HG03432 (cell line): ENCODE data around the gene IL17RC.
"Not testable (repeated sequence)": the region's sequence is repeated elsewhere in the genome, so short reads cannot be mapped to it uniquely, and the experiment has no call there.

Experiments used
- ATAC-seq: cut with Tn5 transposase; IDR thresholded peaks from one replicate; pipeline ENCODE4 v1.9.1; 2021; ENCODE audit warnings: mild to moderate bottlenecking, moderate library complexity; ENCODE audit not compliant: unreplicated experiment

IL17RC gene

GRCh38 chr3:9914559-9915253, 2.2 kb upstream of the IL17RC start:
- ATAC-seq = no peak

- ATAC-seq = peak; percentile 55
These were observed 1.4 kb upstream of the IL17RC start for GRCh38 chr3:9915254-9916141.

GRCh38 chr3:9916346-9916733, 558 bp upstream of the IL17RC start:
- no peak for ATAC-seq

GRCh38 chr3:9917820-9918219, 922 bp downstream of the IL17RC start:
- no peak for ATAC-seq

GRCh38 chr3:9918261-9919038, 1.6 kb downstream of the IL17RC start:
- ATAC-seq = no peak

- ATAC-seq = no peak
These were observed 11.3 kb downstream of the IL17RC start for GRCh38 chr3:9928158-9928557.

- ATAC-seq = no peak
These were observed 14.0 kb downstream of the IL17RC start for GRCh38 chr3:9930804-9931418.

GRCh38 chr3:9932535-9932842, 15.6 kb downstream of the IL17RC start:
- no peak for ATAC-seq

GRCh38 chr3:9932843-9933560, 16.1 kb downstream of the IL17RC start:
- ATAC-seq = peak; percentile 68

- ATAC-seq = peak; percentile 88
These were observed 16.8 kb downstream of the IL17RC start, which contains the start of gene CRELD1 for GRCh38 chr3:9933561-9934234. Gene CRELD1 (plus strand): TSS chr3:9933834. CDS start chr3:9934439, 605 bp downstream.

- ATAC-seq = no peak
These were observed 17.3 kb downstream of the IL17RC start for GRCh38 chr3:9934235-9934621.

GRCh38 chr3:9934993-9935392, 18.1 kb downstream of the IL17RC start:
- ATAC-seq = no peak

GRCh38 chr3:9935966-9936510, 19.1 kb downstream of the IL17RC start:
- no peak for ATAC-seq

GRCh38 chr3:9937486-9938238, 20.8 kb downstream of the IL17RC start:
- no peak for ATAC-seq

GRCh38 chr3:9938966-9939365, 22.1 kb downstream of the IL17RC start:
- no peak for ATAC-seq

- ATAC-seq = not testable (repeated sequence)
These were observed 23.0 kb downstream of the IL17RC start for GRCh38 chr3:9939906-9940305.

- ATAC-seq = no peak
These were observed 23.8 kb downstream of the IL17RC start for GRCh38 chr3:9940746-9941145.

- ATAC-seq = no peak
These were observed 25.3 kb downstream of the IL17RC start for GRCh38 chr3:9942164-9942563.
